ENCODE data around the gene OSGIN1.
"Not testable (repeated sequence)": the region's sequence is repeated elsewhere in the genome, so short reads cannot be mapped to it uniquely, and the experiment has no call there.

The OSGIN1 gene

GRCh38 chr16:83942074-83942473 is 11.0 kb upstream of the OSGIN1 start:
- no peak for DNase-seq

GRCh38 chr16:83942815-83943515 is 10.1 kb upstream of the OSGIN1 start:
- no peak for DNase-seq

GRCh38 chr16:83943516-83944050 is 9.5 kb upstream of the OSGIN1 start:
- DNase-seq = no peak

GRCh38 chr16:83945587-83945986 is 7.5 kb upstream of the OSGIN1 start:
- DNase-seq = no peak

GRCh38 chr16:83946154-83946780 is 6.8 kb upstream of the OSGIN1 start:
- DNase-seq = no peak

- DNase-seq = no peak
Observed at GRCh38 chr16:83946781-83947566, 6.1 kb upstream of the OSGIN1 start.

GRCh38 chr16:83947642-83948234 is 5.3 kb upstream of the OSGIN1 start:
- no peak for DNase-seq

GRCh38 chr16:83948914-83949723 is 3.9 kb upstream of the OSGIN1 start:
- DNase-seq = no peak

GRCh38 chr16:83949724-83950001 is 3.4 kb upstream of the OSGIN1 start:
- DNase-seq = no peak

- not testable (repeated sequence) for DNase-seq
Observed at GRCh38 chr16:83950862-83951399, 2.1 kb upstream of the OSGIN1 start.

GRCh38 chr16:83951544-83951943 is 1.5 kb upstream of the OSGIN1 start:
- no peak for DNase-seq

- peak; percentile 62 for DNase-seq
Observed at GRCh38 chr16:83952587-83952939, 477 bp upstream of the OSGIN1 start.

GRCh38 chr16:83953796-83954576 is 946 bp downstream of the OSGIN1 start:
- DNase-seq = no peak

- no peak for DNase-seq
Observed at GRCh38 chr16:83954577-83955016, 1.6 kb downstream of the OSGIN1 start.

GRCh38 chr16:83955218-83956130 is 2.4 kb downstream of the OSGIN1 start:
- DNase-seq = no peak

- DNase-seq = peak; percentile 16
Observed at GRCh38 chr16:83956336-83957289, 3.6 kb downstream of the OSGIN1 start.

GRCh38 chr16:83957296-83957855 is 4.3 kb downstream of the OSGIN1 start:
- DNase-seq = no peak

GRCh38 chr16:83958137-83958845 is 5.3 kb downstream of the OSGIN1 start:
- peak; percentile 21 for DNase-seq
